HFFc6 (cell line): ENCODE results near the gene SBK3. TPM values are rescaled to one million over a fixed set of nuclear protein-coding genes. Genes with fewer than 3 reads are reported as not detected.

Experiments
- DNase-seq: peaks from one replicate; pipeline ENCODE4 v3.0.0-alpha.2; 2018
- H3K27ac Mint-ChIP-seq: 2 replicates; pipeline ENCODE4 v1.8.0; 2020; ENCODE audit warnings: mild to moderate bottlenecking, mixed read lengths
- H3K27me3 Mint-ChIP-seq: 2 replicates; pipeline ENCODE4 v1.8.0; 2021; ENCODE audit warnings: mild to moderate bottlenecking, moderate library complexity, mixed read lengths; ENCODE audit not compliant: insufficient read depth
- H3K36me3 Mint-ChIP-seq: 2 replicates; pipeline ENCODE4 v1.8.0; 2021; ENCODE audit warnings: low read depth, mixed read lengths
- H3K4me1 Mint-ChIP-seq: 2 replicates; pipeline ENCODE4 v1.8.0; 2020; ENCODE audit warnings: low read depth, mixed read lengths
- H3K4me3 Mint-ChIP-seq: 2 replicates; pipeline ENCODE4 v1.8.0; 2020; ENCODE audit warnings: mild to moderate bottlenecking, moderate library complexity, mixed read lengths
- H3K9me3 Mint-ChIP-seq: 2 replicates; pipeline ENCODE4 v1.8.0; 2020; ENCODE audit warnings: mild to moderate bottlenecking, mixed read lengths
- total RNA-seq, 6 experiments: library from RNA; stranded (reverse); fragmentation: NEBNext Ultra II Directional; extraction: Animal tissue kit (Norgen Biotek cat#: 25700); gene quantifications; 2 replicates in 1 of 6; 3 replicates in 5 of 6; pipeline ENCODE4 v1.2.3, GENCODE V29; 2021
- TF ChIP-seq, protein P1 (sequence below): fragments of 200-600 bp; sonication (generic); IDR thresholded peaks from 2 replicates; pipeline ENCODE4 v1.5.0; 2021; ENCODE audit warnings: antibody characterized with exemption, mild to moderate bottlenecking

Gene SBK3
- total RNA-seq, 6 experiments from 2014 or later: not detected

DNA sequence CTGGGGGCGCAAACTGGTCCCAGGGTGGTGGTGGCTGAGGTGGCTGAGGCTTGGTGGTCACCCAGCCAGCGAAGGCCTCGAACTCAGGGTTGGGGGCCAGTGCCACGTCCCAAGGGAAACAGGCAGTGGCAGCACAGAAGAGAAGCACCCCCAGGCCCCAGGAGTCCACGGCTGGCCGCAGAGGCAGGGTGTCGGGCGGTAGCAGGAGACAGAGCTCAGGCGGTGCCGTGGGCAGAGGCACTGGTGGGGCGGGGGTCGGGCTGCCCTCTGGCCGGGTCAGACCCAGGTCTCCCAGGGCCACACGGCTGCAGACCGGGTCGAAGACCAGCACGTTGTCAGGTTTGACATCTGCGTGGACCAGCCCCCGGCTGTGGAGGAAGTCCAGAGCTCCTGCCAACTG lies 4.3 kb downstream of the SBK3 start:
- H3K9me3 Mint-ChIP-seq: no peaks in the 10 kb centered on the region
- H3K27me3 Mint-ChIP-seq: peaks cover 11% of the 10 kb centered on the region; the same call in 1 of the 2 replicates
- TF ChIP-seq, protein P1, sequence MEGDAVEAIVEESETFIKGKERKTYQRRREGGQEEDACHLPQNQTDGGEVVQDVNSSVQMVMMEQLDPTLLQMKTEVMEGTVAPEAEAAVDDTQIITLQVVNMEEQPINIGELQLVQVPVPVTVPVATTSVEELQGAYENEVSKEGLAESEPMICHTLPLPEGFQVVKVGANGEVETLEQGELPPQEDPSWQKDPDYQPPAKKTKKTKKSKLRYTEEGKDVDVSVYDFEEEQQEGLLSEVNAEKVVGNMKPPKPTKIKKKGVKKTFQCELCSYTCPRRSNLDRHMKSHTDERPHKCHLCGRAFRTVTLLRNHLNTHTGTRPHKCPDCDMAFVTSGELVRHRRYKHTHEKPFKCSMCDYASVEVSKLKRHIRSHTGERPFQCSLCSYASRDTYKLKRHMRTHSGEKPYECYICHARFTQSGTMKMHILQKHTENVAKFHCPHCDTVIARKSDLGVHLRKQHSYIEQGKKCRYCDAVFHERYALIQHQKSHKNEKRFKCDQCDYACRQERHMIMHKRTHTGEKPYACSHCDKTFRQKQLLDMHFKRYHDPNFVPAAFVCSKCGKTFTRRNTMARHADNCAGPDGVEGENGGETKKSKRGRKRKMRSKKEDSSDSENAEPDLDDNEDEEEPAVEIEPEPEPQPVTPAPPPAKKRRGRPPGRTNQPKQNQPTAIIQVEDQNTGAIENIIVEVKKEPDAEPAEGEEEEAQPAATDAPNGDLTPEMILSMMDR: no peak
- DNase-seq: no peak
- no peak overlapping the region for H3K27ac Mint-ChIP-seq
- no peaks in the 10 kb centered on the region for H3K36me3 Mint-ChIP-seq
- peaks cover 11% of the 10 kb centered on the region; the same call in 1 of the 2 replicates for H3K4me1 Mint-ChIP-seq
- no peak overlapping the region for H3K4me3 Mint-ChIP-seq

DNA sequence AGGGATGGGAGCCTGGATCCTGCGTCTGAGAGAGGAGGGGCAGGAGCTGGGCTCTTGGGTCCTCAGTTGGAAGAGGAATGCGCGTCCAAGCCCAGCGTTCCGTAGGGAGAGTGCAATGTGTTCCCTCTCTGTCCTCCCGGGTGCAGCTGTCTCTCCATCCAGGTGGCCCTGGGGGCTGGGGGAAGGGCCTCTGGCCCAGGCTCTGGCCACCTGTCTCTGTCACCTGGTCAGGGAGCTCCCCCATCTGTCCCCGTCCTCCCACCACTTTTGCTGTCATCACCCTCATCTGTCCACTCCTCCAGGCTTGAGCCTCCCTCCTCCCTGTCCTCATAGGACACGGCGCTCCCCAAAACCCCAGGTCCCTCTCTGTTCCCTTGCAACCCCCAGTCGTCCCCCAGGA lies 4.7 kb downstream of the SBK3 start:
- no peak overlapping the region for H3K4me3 Mint-ChIP-seq
- H3K27ac Mint-ChIP-seq: no peak overlapping the region
- no peak for DNase-seq
- peaks cover 7% of the 10 kb centered on the region; the same call in 1 of the 2 replicates for H3K4me1 Mint-ChIP-seq
- TF ChIP-seq, protein P1: no peak
- no peaks in the 10 kb centered on the region for H3K36me3 Mint-ChIP-seq
- H3K27me3 Mint-ChIP-seq: peaks cover 10% of the 10 kb centered on the region; the same call in 1 of the 2 replicates
- H3K9me3 Mint-ChIP-seq: no peaks in the 10 kb centered on the region

DNA sequence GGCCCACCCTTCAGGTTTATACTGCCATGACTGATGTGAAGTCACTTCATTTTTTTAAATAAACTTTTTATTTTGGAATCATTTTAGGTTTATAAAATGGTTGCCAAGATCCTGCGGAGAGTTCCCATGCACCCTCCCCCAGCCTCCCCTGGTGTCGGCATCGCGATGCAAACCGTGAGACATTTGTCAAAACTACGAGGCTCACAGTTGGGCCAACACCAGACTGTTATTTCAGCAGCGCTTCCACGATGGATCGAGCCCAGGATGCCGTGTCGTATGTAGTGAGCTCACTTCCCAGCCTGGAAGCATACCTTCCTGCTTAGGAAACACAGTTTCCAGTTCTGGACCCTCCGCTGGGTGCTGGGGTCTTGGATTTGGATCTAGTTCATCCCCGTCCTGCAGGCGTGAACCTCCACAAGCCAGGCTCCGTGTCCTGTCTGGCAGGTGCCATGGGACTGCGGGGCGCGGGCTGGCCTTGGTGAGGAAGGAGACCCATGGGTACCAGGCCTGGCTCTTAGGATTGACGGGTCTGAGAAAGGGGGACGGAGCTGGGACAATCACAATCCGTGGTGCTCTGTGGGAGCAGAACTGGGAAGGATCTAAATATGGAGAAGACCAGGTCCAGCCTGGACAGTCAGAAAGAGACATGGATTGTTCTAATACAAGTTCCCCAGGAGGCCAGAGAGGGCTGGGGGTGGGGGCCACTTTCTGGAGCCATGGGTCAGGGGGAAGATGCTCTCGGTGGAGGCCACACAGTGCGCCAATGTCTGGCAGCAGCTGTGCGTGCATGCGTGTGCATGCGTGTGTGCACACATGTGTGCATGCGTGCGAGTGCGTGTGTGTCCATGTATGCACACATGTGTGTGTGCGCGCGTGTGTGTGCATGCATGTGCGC lies 6.0 kb downstream of the SBK3 start:
- Mint-ChIP-seq H3K9me3 (no peaks in the 10 kb centered on the region), H3K4me1 (no peaks in the 10 kb centered on the region)
- DNase-seq: no peak

DNA sequence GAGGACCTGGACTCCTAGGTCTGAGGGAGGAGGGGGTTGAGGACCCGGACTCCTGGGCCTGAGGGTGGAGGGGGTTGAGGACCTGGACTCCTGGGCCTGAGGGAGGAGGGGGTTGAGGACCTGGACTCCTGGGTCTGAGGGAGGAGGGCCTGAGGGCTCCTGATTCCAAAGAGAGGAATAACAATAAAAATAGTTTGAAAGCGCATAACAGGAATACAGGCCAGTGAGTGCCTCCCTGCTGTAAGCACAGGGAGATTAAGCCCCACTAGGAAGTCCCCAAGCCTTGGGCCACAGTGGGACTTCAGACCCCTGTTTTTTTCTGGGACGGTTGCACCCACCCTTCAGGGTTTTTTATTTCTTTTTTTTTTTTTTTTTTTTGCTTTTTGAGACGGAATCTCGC lies 7.2 kb downstream of the SBK3 start:
- no peak overlapping the region for H3K27ac Mint-ChIP-seq
- TF ChIP-seq, protein P1: no peak
- no peak overlapping the region for H3K4me3 Mint-ChIP-seq
- no peak for DNase-seq
- no peaks in the 10 kb centered on the region for H3K4me1 Mint-ChIP-seq
- H3K9me3 Mint-ChIP-seq: no peaks in the 10 kb centered on the region
- H3K27me3 Mint-ChIP-seq: peaks cover 6% of the 10 kb centered on the region; the same call in 1 of the 2 replicates
- H3K36me3 Mint-ChIP-seq: no peaks in the 10 kb centered on the region

More for the DNA sequence above, 6.0 kb downstream of the SBK3 start:
- TF ChIP-seq, protein P1: no peak
- Mint-ChIP-seq H3K36me3 (no peaks in the 10 kb centered on the region), H3K4me3 (no peak overlapping the region), H3K27me3 (peaks cover 6% of the 10 kb centered on the region; the same call in 1 of the 2 replicates), H3K27ac (no peak overlapping the region)

DNA sequence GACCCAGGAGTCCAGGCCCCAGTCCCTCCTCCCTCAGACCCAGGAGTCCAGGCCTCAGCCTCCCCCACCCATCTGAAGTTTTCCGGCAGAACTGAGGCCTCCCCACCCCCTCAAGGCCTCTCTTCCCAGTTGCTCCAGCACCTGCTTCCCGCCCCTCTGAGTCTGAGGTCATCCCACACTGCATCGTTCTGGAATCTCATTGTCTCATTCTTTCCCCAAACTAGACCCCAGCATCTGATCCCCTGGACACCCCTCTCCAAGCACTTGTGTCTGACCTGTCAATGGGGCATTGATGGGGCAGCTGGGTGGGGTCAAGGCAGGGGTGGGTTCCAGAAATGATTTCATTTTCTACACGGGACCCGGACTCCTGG lies 7.6 kb downstream of the SBK3 start:
- no peak for DNase-seq
- Mint-ChIP-seq H3K4me1 (no peaks in the 10 kb centered on the region), H3K9me3 (no peaks in the 10 kb centered on the region), H3K36me3 (no peaks in the 10 kb centered on the region), H3K4me3 (no peak overlapping the region), H3K27ac (no peak overlapping the region), H3K27me3 (peaks cover 6% of the 10 kb centered on the region; the same call in 1 of the 2 replicates)
- TF ChIP-seq, protein P1: no peak
